ENCODE measurements around the gene TRA2B.
"Not testable (repeated sequence)": the region's sequence is repeated elsewhere in the genome, so short reads cannot be mapped to it uniquely, and the experiment has no call there.

Gene TRA2B

DNA sequence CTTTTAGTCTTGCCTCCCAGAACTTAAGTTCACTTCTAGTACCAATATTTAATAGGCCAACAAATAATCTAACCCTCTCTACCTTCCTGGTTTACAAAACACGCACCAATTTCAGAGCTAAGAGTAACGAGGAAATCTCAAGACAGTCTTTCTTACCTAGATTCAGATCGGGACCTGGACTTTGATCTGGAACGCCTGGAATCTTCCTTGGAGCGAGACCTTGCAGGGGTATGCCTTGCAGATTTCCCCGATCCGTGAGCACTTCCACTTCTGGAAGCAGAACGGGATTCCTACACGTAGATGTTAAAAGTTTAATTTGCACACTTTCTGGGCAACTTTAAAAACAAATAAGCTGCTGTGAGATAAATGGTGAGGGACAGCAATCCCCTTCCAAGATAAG, 11.4 kb downstream of the TRA2B start:
- DNase-seq, result no peak

DNA sequence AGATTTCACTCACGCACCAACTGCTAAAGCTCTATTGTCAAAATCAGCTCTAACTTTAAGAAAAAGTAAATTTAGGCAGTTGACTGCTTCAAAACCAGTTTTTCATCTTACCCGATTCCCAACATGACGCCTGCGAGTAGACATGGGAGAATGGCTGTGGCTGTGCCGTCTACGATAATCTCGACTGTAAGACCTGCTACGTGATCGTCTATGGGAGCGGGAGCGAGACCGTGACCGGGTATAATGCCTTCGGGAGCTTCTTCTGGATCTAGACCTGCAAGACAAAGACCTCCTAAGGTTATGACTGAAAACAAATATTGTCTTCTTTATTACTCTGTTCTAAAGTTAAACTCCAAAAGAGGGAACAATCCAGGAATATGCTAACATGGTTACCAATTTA, 12.5 kb downstream of the TRA2B start:
- DNase-seq, result no peak

DNA sequence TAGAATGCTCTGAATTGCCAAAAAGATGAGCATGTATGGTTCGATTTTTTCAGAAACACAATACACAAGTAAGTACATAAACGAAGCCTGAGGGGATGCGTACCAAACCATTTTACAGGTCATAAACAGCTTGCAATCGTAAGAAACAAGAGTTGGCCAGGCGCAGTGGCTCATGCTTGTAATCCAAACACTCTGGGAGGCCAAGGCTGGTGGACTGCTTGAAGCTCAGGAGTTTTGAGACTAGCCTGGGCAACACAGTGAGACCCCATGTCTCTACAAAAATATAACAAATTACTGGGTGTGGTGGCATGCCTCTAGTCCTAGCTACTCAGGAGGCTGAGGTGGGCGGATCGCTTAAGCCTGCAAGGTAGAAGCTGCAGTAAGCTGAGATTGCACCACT, 13.4 kb downstream of the TRA2B start:
- no peak for DNase-seq

DNA sequence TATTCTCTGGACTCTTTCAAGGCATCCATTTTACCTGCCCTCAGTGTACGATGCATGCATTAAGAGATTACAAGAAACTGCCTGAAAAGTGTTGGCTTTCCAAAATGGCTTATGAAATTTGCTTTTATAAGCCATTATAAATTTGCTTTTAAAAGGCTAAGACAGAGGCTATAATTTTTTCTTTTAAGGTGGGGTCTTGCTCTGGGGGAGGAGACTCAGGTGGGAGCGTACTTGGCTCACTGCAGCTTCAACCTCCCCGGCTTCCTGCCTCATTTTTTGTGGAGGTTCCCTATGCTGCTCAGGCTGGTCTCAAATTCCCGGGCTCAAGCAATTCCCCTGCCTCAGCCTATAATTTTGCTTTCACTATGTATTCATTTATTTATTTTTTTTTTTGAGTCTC, 17.6 kb downstream of the TRA2B start:
- no peak for DNase-seq

DNA sequence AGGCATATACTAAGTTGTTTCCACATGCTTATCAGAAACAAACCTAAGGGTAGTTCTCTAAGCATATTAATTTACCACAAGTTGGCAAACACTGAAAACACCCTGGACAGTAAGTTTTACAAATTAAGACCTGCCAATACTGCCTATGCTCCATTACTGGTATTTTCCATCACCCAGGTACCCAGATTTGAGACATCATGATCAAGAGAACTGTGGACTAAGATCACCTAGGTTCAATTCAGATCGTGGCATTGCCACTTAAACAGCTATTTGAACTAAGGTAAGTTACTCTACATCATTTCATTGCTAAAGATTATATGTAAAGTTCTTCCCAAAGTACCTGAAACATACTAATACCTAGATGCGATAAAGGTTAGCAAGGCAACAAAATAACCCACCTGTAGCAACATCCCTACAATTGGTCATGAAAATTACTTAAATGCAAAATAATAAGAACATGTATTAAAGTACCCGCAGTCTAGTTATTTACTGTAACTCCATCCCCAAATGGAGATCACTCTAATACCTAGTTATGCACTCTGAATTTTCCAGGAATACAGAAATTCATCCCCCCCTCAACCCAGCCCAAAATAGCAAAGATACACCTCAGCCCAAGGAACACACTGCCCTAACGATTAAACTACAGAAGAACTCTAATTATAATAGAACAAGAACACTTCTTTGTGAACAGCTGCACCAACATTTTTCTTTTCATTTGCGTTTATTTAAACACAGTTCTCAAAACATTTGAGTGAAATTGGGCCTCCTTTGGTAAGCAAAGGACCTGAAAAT, 21.6 kb downstream of the TRA2B start:
- DNase-seq, result no peak

DNA sequence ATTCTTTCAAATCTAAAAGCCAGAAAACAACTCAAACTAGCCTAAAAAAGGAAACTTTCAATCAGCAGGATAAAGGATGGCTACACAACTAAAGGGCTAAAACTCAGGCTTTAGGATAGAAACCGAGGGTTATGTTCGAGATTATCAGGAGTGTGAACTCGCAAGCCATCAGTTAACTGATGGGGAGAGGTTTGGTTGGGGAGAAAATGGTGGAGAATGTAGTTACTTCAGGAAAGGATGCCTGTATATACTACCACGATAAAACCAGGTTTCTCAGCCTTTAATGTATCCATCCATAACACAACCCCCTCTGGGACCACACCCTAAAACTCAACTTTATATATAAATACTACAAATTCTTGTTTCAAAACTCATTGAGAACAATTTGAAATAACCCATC, 22.2 kb downstream of the TRA2B start:
- no peak for DNase-seq

DNA sequence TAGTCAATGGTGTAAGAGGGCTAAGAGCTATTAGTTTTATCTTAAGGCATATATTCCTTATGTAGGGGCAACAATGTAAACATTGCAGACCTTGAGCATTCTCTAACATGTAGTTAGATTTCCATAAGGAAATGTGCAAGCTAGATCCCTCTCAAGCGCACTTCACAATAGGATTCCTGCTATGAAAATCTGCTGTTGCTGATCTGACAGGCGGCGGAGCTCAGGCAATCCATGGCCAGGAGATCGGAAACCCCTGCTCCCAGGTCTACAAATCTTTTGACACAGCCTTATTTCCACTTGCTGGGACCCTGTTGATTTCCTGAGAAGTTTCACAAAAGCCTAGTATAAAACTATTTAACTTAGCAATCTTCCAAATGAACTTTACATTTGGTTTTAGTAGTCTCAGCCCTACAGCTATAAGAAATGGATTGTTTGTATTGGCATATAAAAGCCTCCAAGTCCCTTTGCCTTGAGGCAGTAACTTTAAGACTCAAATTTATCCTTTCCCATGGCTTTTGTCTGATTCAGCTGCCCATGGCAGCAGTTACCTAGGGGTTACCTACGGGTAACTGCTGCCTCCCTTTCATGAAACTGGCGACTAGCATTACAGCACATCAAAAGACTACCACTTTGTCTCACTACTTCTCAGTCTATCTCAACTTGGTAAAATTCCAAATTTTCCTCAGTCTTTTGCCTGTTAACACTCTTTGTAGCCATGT, 22.7 kb downstream of the TRA2B start:
- no peak for DNase-seq

DNA sequence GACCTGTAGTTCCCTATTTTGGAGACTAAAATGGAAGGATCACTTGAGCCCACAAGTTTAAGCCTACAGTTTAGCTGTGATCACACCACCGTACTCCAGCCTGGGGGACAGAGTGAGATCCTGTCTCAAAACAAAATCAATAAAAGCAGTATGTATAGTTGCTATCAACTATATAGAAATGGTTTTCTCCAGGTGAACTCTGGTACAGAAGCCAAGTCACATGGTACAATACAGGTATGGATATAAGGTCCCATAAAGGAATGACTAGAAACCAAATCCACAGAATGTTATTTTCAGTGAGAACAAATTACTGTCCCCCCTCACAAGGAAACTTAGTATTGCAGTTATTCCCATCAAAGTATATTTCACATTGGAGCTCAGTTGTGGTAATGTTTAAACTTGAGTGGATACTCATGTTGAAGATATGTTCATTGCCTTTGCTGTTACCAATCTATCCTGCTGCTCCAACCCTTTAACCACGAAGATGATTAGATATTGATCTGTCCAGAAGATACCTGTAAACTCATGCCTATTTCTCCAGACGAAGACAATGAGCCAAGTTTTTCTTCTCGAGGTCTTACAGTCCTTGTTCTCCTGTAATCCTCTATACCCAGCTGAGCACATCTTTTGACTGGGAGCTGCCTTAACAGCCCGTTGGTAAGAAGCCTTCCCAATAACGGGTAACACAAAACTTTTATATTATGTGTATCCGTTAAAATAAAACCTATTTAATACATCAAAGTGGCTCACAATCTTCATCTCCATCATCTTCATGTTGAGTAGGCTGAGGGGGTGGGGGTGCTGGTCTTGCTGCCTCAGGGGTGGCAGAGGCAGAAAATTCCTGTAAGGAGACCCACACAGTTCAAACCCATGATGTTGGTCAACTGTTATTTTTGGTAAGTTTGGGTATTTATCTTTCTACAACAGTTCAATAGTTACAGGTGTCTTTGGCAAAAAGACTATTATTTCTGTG, 24.6 kb downstream of the TRA2B start:
- no peak for DNase-seq

DNA sequence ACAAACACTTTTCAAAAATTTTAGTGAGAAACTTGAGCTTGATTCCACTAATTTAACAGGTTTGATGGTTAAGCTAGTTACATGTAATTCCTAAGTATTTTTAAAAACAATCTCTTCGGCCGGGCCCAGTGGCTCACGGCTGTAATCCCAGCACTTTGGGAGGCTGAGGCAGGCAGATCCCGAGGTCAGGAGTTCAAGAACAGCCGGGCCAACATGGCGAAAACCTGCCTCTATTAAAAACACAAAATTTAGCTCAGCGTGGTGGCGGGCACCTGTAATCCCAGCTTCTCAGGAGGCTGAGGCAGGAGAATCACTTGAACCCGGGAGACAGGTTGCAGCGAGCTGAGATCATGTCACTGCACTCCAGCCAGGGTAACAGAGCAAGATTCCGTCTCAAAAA, 25.3 kb downstream of the TRA2B start:
- DNase-seq, result no peak

DNA sequence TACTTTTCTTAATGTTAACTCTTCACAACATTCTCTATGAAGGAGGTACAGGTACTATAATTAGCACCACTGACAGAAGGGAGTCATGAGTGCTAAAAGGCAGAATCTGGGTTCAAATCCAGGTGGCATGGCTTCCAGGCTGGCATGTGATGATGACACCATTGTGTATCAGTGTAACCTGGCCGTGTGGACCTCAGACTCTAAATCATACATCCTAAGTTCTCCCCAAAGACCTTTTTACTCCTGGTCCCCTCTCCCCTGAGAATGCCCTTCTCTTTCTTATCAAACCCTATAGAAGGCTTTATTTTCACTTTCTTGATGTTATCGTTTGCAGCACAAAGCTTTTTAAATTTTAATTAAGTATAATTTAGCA, 26.8 kb downstream of the TRA2B start:
- DNase-seq, result not testable (repeated sequence)

DNA sequence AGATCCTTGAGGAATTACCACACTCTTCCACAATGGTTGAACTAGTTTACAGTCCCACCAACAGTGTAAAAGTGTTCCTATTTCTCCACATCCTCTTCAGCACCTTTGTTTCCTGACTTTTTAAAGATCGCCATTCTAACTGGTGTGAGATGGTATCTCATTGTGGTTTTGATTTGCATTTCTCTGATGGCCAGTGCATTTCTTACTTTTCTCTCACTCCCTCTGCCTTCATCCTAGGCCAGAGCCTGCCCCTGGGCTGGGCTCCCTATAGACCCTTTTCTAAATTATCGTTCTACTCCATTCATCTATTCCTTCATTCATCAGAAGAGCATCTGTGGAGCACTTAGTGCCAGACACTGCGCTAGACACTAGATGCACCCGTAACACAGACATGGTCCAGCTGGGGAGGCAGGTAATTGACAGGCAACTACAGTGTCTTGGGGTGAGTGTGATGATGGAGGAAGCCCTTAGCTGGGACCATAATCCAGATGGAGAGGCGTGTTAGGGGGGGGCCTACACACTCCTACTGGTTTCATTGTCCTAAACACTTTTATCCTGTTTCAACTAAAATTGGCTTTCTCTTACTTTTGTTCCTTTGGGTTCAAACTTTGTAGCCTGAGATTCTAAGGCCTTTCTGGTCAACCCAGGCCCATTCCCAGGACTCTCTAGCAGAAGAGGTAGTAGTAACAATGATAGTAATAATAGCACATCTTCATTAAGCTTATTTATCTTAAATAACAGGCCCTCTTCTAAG, 27.3 kb downstream of the TRA2B start:
- DNase-seq, result not testable (repeated sequence)

DNA sequence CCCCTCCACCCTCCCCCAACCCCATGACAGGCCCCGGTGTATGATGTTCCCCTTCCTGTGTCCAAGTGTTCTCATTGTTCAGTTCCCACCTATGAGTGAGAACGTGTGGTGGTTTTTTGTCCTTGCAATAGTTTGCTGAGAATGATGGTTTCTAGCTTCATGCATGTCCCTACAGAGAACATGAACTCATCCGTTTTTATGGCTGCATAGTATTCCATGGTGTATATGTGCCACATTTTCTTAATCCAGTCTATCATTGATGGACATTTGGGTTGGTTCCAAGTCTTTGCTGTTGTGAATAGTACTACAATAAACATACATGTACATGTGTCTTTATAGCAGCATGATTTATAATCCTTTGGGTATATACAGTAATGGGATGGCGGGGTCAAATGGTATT, 27.9 kb downstream of the TRA2B start:
- not testable (repeated sequence) for DNase-seq

DNA sequence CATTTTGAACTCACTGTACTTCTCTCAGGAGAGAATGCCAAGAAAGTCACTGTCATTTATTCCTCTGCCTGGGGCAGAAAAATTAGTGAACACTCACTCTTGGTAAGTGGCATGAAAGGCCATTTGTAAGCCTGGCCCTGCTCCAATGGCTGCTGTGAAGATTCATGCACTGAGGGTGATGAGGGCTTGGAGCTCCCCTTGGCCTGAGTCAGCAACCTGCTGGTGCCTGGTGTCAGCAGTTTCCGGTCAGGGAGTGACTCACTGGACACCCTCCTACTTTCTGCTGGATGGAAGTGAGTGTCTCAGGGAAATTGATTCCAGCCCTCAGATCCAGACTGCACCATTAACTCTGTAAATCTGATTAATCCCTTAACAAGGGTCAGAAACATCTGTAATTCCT, 37.6 kb downstream of the TRA2B start:
- no peak for DNase-seq

DNA sequence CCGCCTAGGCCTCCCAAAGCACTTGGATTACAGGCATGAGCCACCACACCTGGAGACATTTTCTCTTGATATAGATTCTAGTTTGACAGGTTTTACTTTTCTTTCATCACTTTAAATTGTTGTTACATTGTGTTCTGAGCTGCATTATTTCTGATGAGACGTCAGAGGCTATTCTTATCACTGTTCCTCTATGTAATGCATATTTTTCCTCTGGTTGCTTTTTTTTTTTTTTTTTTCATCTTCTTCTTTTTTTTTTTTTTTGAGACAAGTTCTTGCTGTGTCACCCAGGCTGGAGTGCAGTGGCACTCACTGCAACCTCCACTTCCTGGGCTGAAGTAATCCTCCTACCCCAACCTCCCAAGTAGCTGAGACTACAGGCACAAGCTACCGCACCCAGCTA, 41.2 kb downstream of the TRA2B start:
- DNase-seq, result no peak

DNA sequence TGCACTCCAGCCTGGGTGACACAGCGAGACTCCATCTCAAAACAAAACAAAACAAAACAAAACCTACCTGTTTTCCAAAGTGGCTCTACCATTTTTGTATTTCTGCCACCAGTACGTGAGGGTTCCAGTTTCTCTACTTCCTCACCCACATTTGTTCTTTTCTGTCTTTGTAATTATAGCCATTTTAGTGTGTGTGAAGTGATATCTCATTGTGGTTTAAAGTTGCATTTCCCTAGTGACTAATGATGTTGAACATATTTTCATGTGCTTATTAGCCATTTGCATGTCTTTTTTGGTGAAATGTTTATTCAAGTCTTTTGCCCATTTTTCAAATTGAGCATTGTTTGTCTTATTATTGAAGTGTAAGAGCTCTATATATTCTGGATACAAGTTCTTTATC, 50.7 kb downstream of the TRA2B start:
- no peak for DNase-seq

DNA sequence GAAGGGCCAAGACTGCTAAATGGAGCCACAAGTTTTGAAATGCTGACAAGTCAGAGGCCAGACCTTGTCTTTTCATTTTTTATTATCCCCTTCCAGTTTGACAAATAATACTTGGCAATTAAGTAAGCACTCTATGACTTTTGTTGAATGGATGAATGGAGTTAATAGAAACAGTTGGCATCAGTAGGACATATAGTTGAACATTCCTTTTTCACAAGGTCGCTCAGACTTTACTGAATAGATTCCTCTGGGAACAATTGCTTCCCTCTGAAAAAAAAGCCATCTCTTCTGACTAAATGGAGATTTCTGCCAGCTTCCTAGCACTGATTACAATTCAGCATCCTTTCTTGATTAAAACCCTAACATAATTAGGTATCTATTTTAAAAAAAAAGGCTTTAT, 53.2 kb downstream of the TRA2B start:
- DNase-seq, result no peak

DNA sequence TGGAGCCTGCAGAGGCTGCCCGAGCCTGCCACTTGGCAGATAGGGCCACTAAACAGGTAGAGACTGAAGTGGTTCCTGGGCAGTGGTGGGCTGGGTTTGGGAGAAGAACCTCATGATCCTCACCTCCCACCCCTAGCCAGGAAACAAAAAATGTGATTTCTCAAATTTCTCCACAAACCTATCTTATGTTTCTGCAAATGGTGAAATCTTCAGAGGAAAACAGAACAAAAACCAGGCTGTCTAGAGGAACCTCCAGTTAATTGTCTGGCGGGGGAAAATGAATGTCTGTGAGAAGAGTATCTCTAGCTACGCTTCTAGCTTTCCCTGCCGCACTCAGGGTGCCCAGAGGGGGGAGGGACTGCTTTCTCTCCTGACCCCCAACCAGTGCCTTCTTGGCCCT, 55.9 kb downstream of the TRA2B start:
- DNase-seq, result no peak

DNA sequence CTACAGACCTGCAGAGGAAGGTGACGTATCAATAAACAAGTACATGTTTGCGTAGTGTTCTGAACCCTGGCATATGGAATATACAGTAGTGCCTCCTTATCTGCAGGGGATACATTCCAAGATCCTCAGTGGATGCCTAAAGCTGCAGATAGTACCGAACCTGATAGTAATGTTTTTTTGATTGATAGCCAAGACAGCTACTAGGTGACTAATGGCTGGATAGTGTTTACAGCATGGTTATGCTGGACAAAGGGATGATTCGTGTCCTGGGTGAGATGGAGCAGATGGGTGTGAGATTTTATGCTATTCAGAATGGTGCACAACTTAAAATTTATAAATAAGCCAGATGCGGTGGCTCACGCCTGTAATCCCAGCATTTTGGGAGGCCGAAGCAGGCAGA, 57.2 kb downstream of the TRA2B start:
- DNase-seq, result no peak

DNA sequence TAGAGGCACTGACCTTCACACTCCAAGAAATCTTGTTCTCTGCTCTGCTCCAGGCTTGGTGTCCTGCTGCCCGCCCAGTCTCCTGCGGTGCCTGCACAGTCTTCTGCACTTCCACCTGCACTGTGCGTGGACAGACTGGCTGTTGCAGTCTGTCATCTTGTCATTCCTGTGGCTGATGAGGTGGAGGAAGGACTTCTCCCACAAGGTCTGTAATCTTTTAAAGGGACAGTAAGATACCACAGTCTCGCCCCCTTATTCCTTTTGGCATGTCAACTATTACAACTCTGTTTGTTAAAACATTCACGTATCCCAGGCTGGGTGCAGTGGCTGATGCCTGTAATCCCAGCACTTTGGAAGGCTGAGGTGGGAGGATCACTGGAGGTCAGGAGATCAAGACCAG, 58.9 kb downstream of the TRA2B start:
- no peak for DNase-seq

DNA sequence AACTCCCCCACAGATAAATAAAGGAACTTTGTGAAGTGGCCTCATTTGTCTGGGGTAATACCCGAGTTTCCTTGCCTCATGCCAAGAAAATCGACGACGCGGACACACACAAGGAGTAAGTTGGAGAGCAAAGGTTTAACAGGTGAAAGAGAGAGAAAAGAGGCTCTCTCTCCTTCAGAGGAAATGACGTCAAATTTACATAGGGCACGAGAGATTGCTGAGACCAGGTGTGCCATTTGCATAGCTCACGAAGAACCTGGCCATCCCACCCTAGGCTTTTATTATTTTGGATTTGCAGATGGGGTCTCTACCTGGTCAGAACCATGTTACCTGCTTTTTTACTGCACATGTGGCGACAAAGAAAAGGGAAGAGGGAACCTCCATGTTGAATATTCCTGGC, 63.7 kb downstream of the TRA2B start:
- DNase-seq, result no peak

DNA sequence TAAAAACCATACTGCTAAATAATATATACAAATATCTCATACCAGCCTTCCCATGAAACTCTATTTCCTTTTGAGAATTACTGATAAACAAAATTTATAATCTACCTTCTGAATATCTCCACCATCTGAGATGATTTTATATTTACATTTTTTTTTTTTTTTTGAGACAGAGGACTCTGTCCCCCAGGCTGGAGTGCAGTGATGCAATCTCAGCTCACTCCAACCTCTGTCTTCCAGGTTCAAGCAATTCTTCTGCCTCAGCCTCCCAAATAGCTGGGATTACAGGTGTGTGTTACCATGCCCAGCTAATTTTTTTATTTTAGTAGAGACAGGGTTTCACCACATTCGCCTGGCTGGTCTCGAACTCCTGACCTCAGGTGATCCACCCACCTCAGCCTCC, 70.2 kb downstream of the TRA2B start:
- DNase-seq, result no peak

DNA sequence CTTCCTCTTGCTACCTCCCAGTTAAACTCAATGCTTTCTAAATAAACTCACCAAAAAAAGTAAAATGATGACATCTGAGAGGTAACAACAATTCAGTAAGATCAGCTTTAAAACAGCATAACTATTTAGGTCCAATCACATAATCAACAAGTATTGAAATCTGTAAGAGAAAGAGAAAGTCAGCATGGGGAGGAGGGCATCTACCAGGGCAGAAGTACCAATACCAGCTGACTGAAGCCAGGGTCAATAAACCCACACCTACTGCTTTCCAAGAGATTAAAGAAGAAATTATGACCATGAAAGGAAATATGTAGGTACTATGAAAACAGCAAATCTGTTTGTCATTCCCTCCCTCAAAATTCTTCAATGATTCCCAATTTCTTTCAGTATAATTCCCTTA, 70.8 kb downstream of the TRA2B start:
- no peak for DNase-seq

DNA sequence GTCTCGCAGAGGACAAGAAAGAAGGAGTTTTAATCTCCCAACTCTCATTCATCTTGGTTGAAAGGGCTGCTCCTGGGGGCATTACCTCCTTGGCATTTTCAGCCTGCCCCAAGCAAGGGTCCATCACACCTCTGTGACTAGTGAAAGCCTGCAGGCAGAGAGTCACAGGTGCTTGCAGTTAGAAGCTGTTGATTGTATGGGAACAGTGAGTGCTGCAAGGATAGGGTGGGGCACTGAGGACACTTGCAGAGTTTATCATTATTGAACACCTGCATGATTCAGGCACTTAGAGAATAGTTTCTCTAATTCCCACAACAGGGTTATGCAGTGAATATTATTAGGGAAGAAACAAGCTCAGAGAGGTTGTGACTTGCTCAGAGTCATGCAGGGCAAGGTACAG, 71.3 kb downstream of the TRA2B start:
- no peak for DNase-seq
